ENCODE results near the gene PDSS2.

PDSS2 gene

DNA sequence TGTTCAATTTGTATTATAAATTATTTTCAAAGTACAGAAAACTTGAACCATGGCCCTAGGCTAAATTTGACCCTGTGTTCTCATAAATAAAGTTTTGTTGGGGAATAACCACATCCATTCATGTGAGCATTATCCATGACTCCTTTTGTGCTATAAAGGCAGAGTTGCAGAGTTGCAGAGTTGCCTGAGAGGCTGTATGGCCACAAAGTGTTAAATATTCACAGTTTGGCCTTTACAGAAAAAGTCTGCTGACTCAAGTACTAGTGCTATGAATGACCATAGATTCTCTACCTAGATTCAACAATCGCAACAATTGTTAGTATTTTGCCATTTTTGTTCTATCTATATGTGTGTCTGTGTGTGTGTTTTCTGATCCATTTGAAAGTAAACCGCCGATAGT lies 297.8 kb downstream of the PDSS2 start:
- no peak for TF ChIP-seq SIN3A (IDR thresholded peaks at IDR 0.05; ENCODE audit: borderline replicate concordance, insufficient read depth, low read length)
- TF ChIP-seq REST (IDR thresholded peaks at IDR 0.05; ENCODE audit: insufficient read depth in 1 of 2, low read depth in 2 of 2, low read length in 2 of 2), result no peak
- TF ChIP-seq POLR2AphosphoS5 (IDR thresholded peaks at IDR 0.05; ENCODE audit: low read depth, low read length), result no peak

DNA sequence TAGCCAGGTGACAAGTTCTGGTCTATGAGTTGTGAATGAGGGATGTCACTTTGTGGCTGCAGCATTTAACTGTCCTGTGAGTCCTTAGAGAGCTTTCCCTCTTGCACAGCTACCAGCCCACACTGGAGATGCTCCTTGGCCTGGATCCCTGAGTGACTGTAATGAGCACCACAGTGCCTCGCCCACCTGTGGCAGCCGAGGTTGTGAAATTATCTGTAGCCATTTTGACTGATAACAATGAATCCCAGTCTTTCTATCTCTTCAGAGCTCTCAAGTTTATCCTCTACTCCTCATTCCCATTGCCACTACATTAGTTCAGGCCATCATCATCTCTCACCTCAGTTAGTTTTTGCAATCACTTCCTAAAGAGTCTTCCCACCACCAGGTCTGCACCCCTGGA lies 302.7 kb downstream of the PDSS2 start:
- no peak for TF ChIP-seq FOXP2 (optimal IDR thresholded peaks at IDR 0.05; ENCODE audit: borderline replicate concordance, extremely low read depth, extremely low read length, insufficient read depth)
- no peak for TF ChIP-seq POLR2AphosphoS5 (IDR thresholded peaks at IDR 0.05; ENCODE audit: low read depth, low read length)
- no peak for TF ChIP-seq TAF1 (IDR thresholded peaks at IDR 0.05; ENCODE audit: borderline replicate concordance, insufficient read depth, low read length)
- no peak for TF ChIP-seq SIN3A (IDR thresholded peaks at IDR 0.05; ENCODE audit: borderline replicate concordance, insufficient read depth, low read length)
- no peak for TF ChIP-seq REST (IDR thresholded peaks at IDR 0.05; ENCODE audit: insufficient read depth in 1 of 2, low read depth in 2 of 2, low read length in 2 of 2)

DNA sequence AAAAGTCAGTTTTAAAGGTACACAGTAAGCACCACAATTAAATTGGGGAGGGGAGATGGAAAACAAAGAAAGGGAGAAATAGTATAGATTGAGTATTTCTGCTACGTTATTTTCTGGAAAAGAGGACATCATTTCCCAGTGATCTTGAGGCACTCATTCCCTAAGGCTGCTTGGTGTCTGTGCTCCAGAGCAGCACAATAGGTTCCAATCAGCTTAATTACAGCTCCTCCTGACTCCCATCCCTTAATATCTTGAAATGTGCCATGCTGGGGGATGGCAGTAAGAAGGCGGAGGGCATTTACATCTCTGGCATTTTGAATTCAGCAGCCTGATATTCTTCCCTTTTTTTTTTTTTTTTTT lies 304.6 kb downstream of the PDSS2 start:
- TF ChIP-seq REST (IDR thresholded peaks at IDR 0.05; ENCODE audit: insufficient read depth in 1 of 2, low read depth in 2 of 2, low read length in 2 of 2), result no peak
- TF ChIP-seq POLR2AphosphoS5 (IDR thresholded peaks at IDR 0.05; ENCODE audit: low read depth, low read length), result no peak
- TF ChIP-seq FOXP2 (optimal IDR thresholded peaks at IDR 0.05; ENCODE audit: borderline replicate concordance, extremely low read depth, extremely low read length, insufficient read depth), result no peak
- no peak for TF ChIP-seq TAF1 (IDR thresholded peaks at IDR 0.05; ENCODE audit: borderline replicate concordance, insufficient read depth, low read length)
- TF ChIP-seq SIN3A (IDR thresholded peaks at IDR 0.05; ENCODE audit: borderline replicate concordance, insufficient read depth, low read length), result no peak

DNA sequence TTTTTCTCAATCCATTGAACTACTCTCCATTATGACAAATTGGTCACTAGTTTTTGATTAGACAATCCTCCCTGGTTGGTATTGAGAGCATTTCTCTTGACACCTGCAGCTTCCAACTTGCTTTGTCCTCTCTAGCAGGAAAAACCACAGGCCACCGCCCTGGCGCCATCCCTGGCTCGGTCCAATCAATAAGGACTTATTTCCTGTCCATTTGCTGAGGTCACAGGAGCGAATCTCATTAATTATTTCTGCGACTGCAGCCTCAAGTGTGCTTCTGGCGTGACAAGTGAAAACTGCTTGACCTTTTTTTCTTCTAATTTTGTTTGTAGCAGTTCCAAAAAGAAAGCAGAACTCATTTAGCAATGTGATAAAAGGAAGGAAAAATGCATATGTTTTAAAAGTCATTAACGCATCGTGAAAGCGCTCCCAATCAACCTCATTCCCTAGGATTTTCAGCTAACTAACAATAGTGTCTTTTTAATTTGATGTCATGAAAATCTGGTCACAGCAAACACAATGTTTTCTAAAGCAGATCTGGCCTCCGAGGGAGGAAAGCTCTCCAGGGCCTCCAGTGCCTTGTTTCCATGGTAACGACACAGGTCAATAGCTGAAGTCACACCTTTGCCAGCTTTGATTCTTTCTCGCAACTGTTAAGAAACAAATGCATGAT lies 305.1 kb downstream of the PDSS2 start:
- TF ChIP-seq FOXP2 (optimal IDR thresholded peaks at IDR 0.05; ENCODE audit: borderline replicate concordance, extremely low read depth, extremely low read length, insufficient read depth) (no peak), REST (IDR thresholded peaks at IDR 0.05; ENCODE audit: insufficient read depth in 1 of 2, low read depth in 2 of 2, low read length in 2 of 2) (no peak), POLR2AphosphoS5 (IDR thresholded peaks at IDR 0.05; ENCODE audit: low read depth, low read length) (no peak), SIN3A (IDR thresholded peaks at IDR 0.05; ENCODE audit: borderline replicate concordance, insufficient read depth, low read length) (no peak), TAF1 (IDR thresholded peaks at IDR 0.05; ENCODE audit: borderline replicate concordance, insufficient read depth, low read length) (no peak)

Measured in PFSK-1 (cell line).